KOPT-K1 (cell line): ENCODE data around the gene SPTA1.

Experiments
- H3K27ac ChIP-seq: fragments of 200-600 bp; sonication (generic); 2 replicates; pipeline ENCODE4 v1.5.1; 2016; ENCODE audit warnings: antibody characterized with exemption, mild to moderate bottlenecking, low read depth, low read length; ENCODE audit not compliant: poor library complexity, severe bottlenecking
- H3K36me3 ChIP-seq: fragments of 200-600 bp; sonication (generic); 2 replicates; pipeline ENCODE4 v1.5.1; 2017; ENCODE audit warnings: antibody characterized with exemption, mild to moderate bottlenecking, low read length, moderate library complexity; ENCODE audit not compliant: insufficient read depth
- H3K9me3 ChIP-seq: fragments of 200-600 bp; sonication (generic); 2 replicates; pipeline ENCODE4 v1.5.1; 2017; ENCODE audit warnings: antibody characterized with exemption, low read length, mild to moderate bottlenecking; ENCODE audit not compliant: insufficient read depth, poor library complexity, severe bottlenecking

SPTA1 gene

GRCh38 chr1:158570480-158570879 is 116.0 kb downstream of the SPTA1 start, which contains the start of gene OR6P1:
Gene OR6P1 (minus strand): TSS chr1:158570580. CDS start chr1:158563604, 6,976 bp downstream.
- Histone ChIP-seq H3K36me3 (no peaks in the 10 kb centered on the region), H3K9me3 (no peaks in the 10 kb centered on the region), H3K27ac (no peak within 1 kb of the TSS)

GRCh38 chr1:158564608-158565007 is 121.9 kb downstream of the SPTA1 start:
- Histone ChIP-seq H3K36me3 (no peaks in the 10 kb centered on the region), H3K9me3 (no peaks in the 10 kb centered on the region), H3K27ac (no peak overlapping the region)

- no peak overlapping the region for H3K27ac ChIP-seq
- no peaks in the 10 kb centered on the region for H3K36me3 ChIP-seq
- H3K9me3 ChIP-seq = no peaks in the 10 kb centered on the region
These were observed 122.7 kb downstream of the SPTA1 start for GRCh38 chr1:158563853-158564252.
